Endothelial cell (in vitro differentiated cells): Measurements from ENCODE around the gene ATXN10. TPM values are rescaled to one million over a fixed set of nuclear protein-coding genes. Genes with fewer than 3 reads are reported as not detected.

Experiments
- DNase-seq: peaks from one replicate; pipeline ENCODE4 v3.0.0; 2021; ENCODE audit warnings: low spot score
- H3K27ac Mint-ChIP-seq: one replicate; pipeline ENCODE4 v1.8.0; 2021; ENCODE audit warnings: mixed read lengths, inconsistent platforms; ENCODE audit not compliant: unreplicated experiment
- H3K27me3 Mint-ChIP-seq: one replicate; pipeline ENCODE4 v1.8.0; 2021; ENCODE audit warnings: mild to moderate bottlenecking, moderate library complexity, mixed read lengths, inconsistent platforms; ENCODE audit not compliant: unreplicated experiment
- H3K36me3 Mint-ChIP-seq: one replicate; pipeline ENCODE4 v1.8.0; 2021; ENCODE audit warnings: mild to moderate bottlenecking, low read depth, mixed read lengths, inconsistent platforms; ENCODE audit not compliant: unreplicated experiment
- H3K4me1 Mint-ChIP-seq: one replicate; pipeline ENCODE4 v1.8.0; 2021; ENCODE audit warnings: mild to moderate bottlenecking, mixed read lengths, inconsistent platforms; ENCODE audit not compliant: unreplicated experiment
- H3K4me3 Mint-ChIP-seq: one replicate; pipeline ENCODE4 v1.8.0; 2021; ENCODE audit warnings: mild to moderate bottlenecking, mixed read lengths, inconsistent platforms; ENCODE audit not compliant: unreplicated experiment
- H3K9me3 Mint-ChIP-seq: one replicate; pipeline ENCODE4 v1.8.0; 2021; ENCODE audit warnings: mixed read lengths, inconsistent platforms; ENCODE audit not compliant: unreplicated experiment
- CTCF ChIP-seq: fragments of 200-600 bp; sonication (generic); IDR thresholded peaks from one replicate; pipeline ENCODE4 v1.5.0; 2021; ENCODE audit warnings: antibody characterized with exemption; ENCODE audit not compliant: unreplicated experiment
- total RNA-seq: library from RNA; stranded (reverse); fragmentation: NEBNext Ultra II Directional; extraction: Animal tissue kit (Norgen Biotek cat#: 25700); gene quantifications from one replicate; pipeline ENCODE4 v1.2.1, GENCODE V29; 2021; ENCODE audit not compliant: unreplicated experiment

The ATXN10 gene
- total RNA-seq, 1 donor from 2014 or later, result 152 TPM

DNA sequence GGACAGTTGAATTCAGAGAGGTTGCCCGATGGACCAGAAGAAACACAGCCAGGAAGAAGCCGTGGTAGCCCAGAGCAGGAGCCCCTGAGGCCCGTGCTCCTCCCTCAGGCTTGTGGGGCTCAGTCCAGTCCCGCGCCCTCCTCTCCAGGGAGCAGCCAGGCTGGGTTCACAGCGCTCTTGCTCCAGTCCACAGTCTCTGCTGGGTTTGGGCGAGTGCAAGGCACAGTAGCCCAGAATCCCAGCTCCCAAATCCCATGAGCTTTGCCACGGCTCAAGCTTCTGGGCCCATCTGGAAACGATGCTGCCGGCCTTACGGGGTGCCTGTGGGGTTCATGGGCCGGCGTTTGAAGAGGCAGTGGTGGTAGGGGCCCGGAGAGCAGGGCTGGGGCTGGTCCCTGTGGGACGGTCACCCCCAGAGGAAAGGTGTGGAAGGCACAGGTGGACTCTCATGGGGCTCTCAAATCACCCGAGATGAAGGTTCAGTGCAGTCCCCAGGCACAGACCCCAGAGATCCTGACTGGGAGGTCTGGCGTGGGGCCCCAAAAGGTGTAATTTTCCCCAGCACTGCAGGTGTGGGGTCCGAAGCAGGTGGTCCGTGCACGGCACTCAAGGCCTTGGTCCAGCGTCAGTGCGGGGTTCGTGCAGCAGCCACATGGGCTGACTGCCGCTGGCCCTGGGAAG is 30.6 kb upstream of the ATXN10 start:
- H3K4me3 Mint-ChIP-seq, result no peak overlapping the region
- no peak for TF ChIP-seq CTCF
- DNase-seq, result no peak
- peaks cover 8% of the 10 kb centered on the region for H3K27me3 Mint-ChIP-seq
- no peak overlapping the region for H3K27ac Mint-ChIP-seq
- H3K36me3 Mint-ChIP-seq, result no peaks in the 10 kb centered on the region
- H3K9me3 Mint-ChIP-seq, result no peaks in the 10 kb centered on the region
- no peaks in the 10 kb centered on the region for H3K4me1 Mint-ChIP-seq

- Mint-ChIP-seq H3K27me3 (peaks cover 8% of the 10 kb centered on the region), H3K4me1 (no peaks in the 10 kb centered on the region), H3K9me3 (no peaks in the 10 kb centered on the region), H3K36me3 (no peaks in the 10 kb centered on the region), H3K27ac (no peak overlapping the region), H3K4me3 (no peak overlapping the region)
- no peak for TF ChIP-seq CTCF
- DNase-seq, result no peak
Measured at GRCh38 chr22:45642986-45643385, 28.6 kb upstream of the ATXN10 start.

GRCh38 chr22:45644714-45645113 is 26.9 kb upstream of the ATXN10 start:
- Mint-ChIP-seq H3K9me3 (no peaks in the 10 kb centered on the region), H3K4me1 (no peaks in the 10 kb centered on the region), H3K27me3 (peaks cover 6% of the 10 kb centered on the region), H3K36me3 (no peaks in the 10 kb centered on the region), H3K4me3 (peak overlapping the region; percentile 18), H3K27ac (peak overlapping the region; percentile 26)
- no peak for DNase-seq
- no peak for TF ChIP-seq CTCF

DNA sequence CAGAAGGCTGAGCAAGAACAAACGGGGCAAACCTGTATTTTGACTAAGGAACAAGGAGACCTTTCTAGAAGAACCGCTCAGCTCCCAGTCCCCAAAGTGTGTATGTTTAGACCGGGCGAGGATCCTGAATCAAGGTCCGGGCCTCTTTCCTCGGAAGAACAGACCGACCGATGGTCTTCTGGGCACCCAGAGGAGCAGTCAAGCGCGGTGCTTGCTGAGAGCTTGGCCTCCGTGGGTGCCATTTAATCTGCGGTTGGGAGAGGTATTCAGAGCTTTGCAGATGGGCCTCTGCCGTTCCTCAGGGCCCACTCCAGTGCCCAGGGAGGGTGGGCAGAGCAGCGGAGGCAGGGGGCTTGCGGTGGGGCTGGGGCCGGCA is 26.5 kb upstream of the ATXN10 start:
- H3K4me1 Mint-ChIP-seq, result no peaks in the 10 kb centered on the region
- TF ChIP-seq CTCF, result no peak
- peak overlapping the region; percentile 18 for H3K4me3 Mint-ChIP-seq
- H3K27me3 Mint-ChIP-seq, result peaks cover 6% of the 10 kb centered on the region
- no peaks in the 10 kb centered on the region for H3K9me3 Mint-ChIP-seq
- H3K27ac Mint-ChIP-seq, result peak overlapping the region; percentile 26
- no peaks in the 10 kb centered on the region for H3K36me3 Mint-ChIP-seq
- no peak for DNase-seq

DNA sequence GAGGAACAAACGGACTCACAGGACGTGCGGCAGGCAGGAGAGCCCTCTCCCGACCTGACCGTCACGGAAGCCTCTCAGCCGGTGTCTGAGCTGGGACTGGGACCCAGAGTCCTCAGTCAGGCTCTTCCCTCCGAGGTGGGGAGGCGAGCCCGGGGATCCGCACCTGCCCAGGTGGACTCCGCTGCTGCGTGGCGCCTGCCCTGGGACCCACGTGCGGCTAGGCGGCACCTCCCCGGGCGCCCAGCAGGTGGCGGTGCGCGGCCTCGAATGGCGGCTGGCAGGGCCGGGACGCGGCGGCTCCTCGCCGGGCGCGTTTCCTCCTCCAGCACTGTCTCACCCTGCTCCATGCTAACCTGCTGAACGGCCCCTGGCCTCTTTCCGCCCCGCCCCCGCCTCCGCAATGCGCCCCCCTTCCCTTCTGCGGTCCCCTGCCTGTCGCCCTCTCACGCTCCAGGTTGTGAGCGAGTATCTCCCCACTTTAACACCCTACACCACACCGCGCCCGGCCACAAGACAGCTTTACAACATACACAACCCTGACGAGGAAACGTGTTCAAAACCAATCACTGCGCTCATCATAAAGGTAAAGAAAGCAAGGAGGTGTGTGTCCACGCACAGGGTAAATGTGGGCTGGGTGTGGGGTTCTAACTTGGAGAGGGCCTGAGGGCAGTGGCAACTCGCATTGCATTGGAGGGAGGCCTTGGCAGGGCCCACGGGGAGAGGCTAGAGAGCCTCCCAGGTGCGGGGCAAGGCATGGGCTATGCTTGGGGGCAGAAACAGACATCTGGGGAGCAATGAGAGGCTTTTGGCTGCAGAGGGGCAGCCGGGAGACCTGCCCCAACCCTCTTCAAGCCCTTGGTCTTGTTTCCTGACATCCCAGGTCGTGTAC is 25.9 kb upstream of the ATXN10 start:
- H3K4me1 Mint-ChIP-seq, result no peaks in the 10 kb centered on the region
- peaks cover 6% of the 10 kb centered on the region for H3K27me3 Mint-ChIP-seq
- peak; percentile 88 for DNase-seq
- no peaks in the 10 kb centered on the region for H3K36me3 Mint-ChIP-seq
- H3K9me3 Mint-ChIP-seq, result no peaks in the 10 kb centered on the region
- peak; percentile 98 for TF ChIP-seq CTCF
- no peak overlapping the region for H3K27ac Mint-ChIP-seq
- peak overlapping the region; percentile 39 for H3K4me3 Mint-ChIP-seq
